Ovary (tissue), 9 donors: ENCODE measurements around the gene BCS1L. TPM values are rescaled to one million over a fixed set of nuclear protein-coding genes. Genes with fewer than 3 reads are reported as not detected.

Experiments
- DNase-seq, 5 donors: peaks; one replicate each; pipeline ENCODE4 v3.0.0-alpha.2; 2019 to 2020
- H3K27ac ChIP-seq, 2 donors: fragments of 200-600 bp; one replicate each; pipeline versions ENCODE4 v1.5.1 to v1.8.0; 2019 to 2022
- H3K27me3 ChIP-seq: fragments of 200-600 bp; one replicate; pipeline ENCODE4 v1.8.0; 2022
- H3K36me3 ChIP-seq: fragments of 200-600 bp; sonication (generic); one replicate; pipeline ENCODE4 v1.5.1; 2019
- H3K4me1 ChIP-seq: one replicate; pipeline ENCODE4 v1.8.1; 2013; ENCODE audit warnings: mild to moderate bottlenecking, moderate library complexity; ENCODE audit not compliant: insufficient read depth
- H3K4me3 ChIP-seq: fragments of 200-600 bp; sonication (generic); one replicate; pipeline ENCODE4 v1.5.1; 2017
- H3K9me3 ChIP-seq, 2 donors: fragments of 200-600 bp in 1 of 2; sonication (generic) in 1 of 2; one replicate each; pipeline versions ENCODE4 v1.5.1 to v1.8.1; 2013 to 2019; ENCODE audit warnings: mild to moderate bottlenecking in 1 of 2, moderate library complexity in 1 of 2
- CTCF ChIP-seq, 3 donors: fragments of 450-650 bp in 2 of 3; fragments of 200-600 bp in 1 of 3; IDR thresholded peaks; one replicate each; pipeline versions ENCODE4 v1.5.1 to v1.8.0; 2016 to 2022; ENCODE audit warnings: antibody characterized with exemption in 3 of 3, mild to moderate bottlenecking in 1 of 3
- EP300 ChIP-seq: sonication (generic); formaldehyde crosslinking; IDR thresholded peaks from one replicate; pipeline ENCODE4 v1.6.1; 2017; ENCODE audit warnings: antibody characterized with exemption
- POLR2A ChIP-seq: fragments of 450-650 bp; IDR thresholded peaks from one replicate; pipeline ENCODE4 v1.6.1; 2017; ENCODE audit warnings: antibody characterized with exemption, mild to moderate bottlenecking, moderate library complexity
- WGBS, 3 donors: extraction: QIAGEN DNeasy Blood & Tissue Kit in 1 of 3; methylation state at CpG; one replicate each; pipeline versions ENCODE4 v1.1.5 to v1.1.7; 2013 to 2017; 5-methylcytosine and 5-hydroxymethylcytosine counted together
- intact Hi-C, 4 donors: fragments of 100-400 bp; cut with DNase I; formaldehyde crosslinking; loops; one replicate each; pipeline versions ENCODE4 v1.11.0 to v1.15.1; 2022 to 2023
- polyA plus RNA-seq, 2 donors: library from polyadenylated mRNA; stranded (reverse); fragments of 200-250 nt in 1 of 2; fragments of 350-450 nt in 1 of 2; fragmentation: Illumina TruSeq in 1 of 2; extraction: RNeasy Lipid Tissue Mini Kit (QIAGEN cat#74804) in 1 of 2; gene quantifications; one replicate each; pipeline ENCODE4 v1.2.3, GENCODE V29; 2013 to 2014
- total RNA-seq, 7 donors: library from RNA; depleted of rRNA in 2 of 7; stranded (reverse); fragments of >200 nt in 2 of 7; fragmentation: NEBNext Ultra II Directional in 3 of 7; extraction: Animal tissue kit (Norgen Biotek cat#: 25700) in 3 of 7; gene quantifications; one replicate each; pipeline versions ENCODE4 v1.1.0 to v1.2.4, GENCODE V29; 2016 to 2023
- donor health status: DM: no; HTN: no; CAD: no; lungs with moderate emphysema.
- donor health status: DM: no; HTN: no; CAD: no.
- donor health status: Bipolar disorder and iron deficiency.
- donor health status: DM: yes; HTN: yes; CAD: no.
- donor health status: DM: no; HTN: no; CAD: no.
- donor health status: DM: yes; HTN: yes; CAD: no.

BCS1L gene
- total and polyA plus RNA-seq, 9 donors = 14.7 to 45.2 (median 34.4) TPM

- H3K9me3 ChIP-seq = no peaks in the 10 kb centered on the region
- H3K36me3 ChIP-seq = no peaks in the 10 kb centered on the region
- peaks cover 7% of the 10 kb centered on the region for H3K4me1 ChIP-seq
- DNase-seq = no peak
- no peaks in the 10 kb centered on the region for H3K27me3 ChIP-seq
- TF ChIP-seq POLR2A (no peak), CTCF (IDR thresholded peaks at IDR 0.05) (no peak), EP300 (no peak)
- intact Hi-C loops = loop anchor here in 1 of 4 donors (10.0 kb wide), 2 partner anchors 251 to 381 kb away; partner anchors contain the start of genes AAMP and PNKD
- H3K27ac ChIP-seq = no peak overlapping the region
- H3K4me3 ChIP-seq = no peak overlapping the region
- 88 to 93% (median 92%) methylated on average over 2 of the region's 2 CpGs for WGBS, 3 donors
Measured at GRCh38 chr2:218655751-218656150, 3.7 kb upstream of the BCS1L start.

- no peak overlapping the region for H3K27ac ChIP-seq
- peaks cover 7% of the 10 kb centered on the region for H3K4me1 ChIP-seq
- intact Hi-C loops = loop anchor here in 1 of 4 donors (10.0 kb wide), 2 partner anchors 254 to 384 kb away; partner anchors contain the start of genes AAMP and PNKD
- 1 to 2% (median 1%) methylated on average over 27 of the region's 27 CpGs for WGBS, 3 donors
- TF ChIP-seq EP300 (no peak), CTCF (IDR thresholded peaks at IDR 0.05) (no peak), POLR2A (no peak)
- no peaks in the 10 kb centered on the region for H3K27me3 ChIP-seq
- no peak for DNase-seq
- H3K4me3 ChIP-seq = peak overlapping the region; percentile 97
- no peaks in the 10 kb centered on the region for H3K9me3 ChIP-seq
- H3K36me3 ChIP-seq = no peaks in the 10 kb centered on the region
Measured at GRCh38 chr2:218658671-218659257, 719 bp upstream of the BCS1L start.

- H3K27ac ChIP-seq = no peak overlapping the region
- intact Hi-C loops = loop anchor here in 1 of 4 donors (10.0 kb wide), 2 partner anchors 255 to 385 kb away; partner anchors contain the start of genes AAMP and PNKD
Measured at GRCh38 chr2:218659988-218660358, 490 bp downstream of the BCS1L start.

GRCh38 chr2:218662377-218662776 lies 2.9 kb downstream of the BCS1L start:
- peaks cover 7% of the 10 kb centered on the region for H3K4me1 ChIP-seq
- no peaks in the 10 kb centered on the region for H3K27me3 ChIP-seq
- TF ChIP-seq POLR2A = no peak
- no peak for TF ChIP-seq EP300
- TF ChIP-seq CTCF (IDR thresholded peaks at IDR 0.05) = no peak
- H3K4me3 ChIP-seq = no peak overlapping the region
- H3K9me3 ChIP-seq = no peaks in the 10 kb centered on the region
- no peak overlapping the region for H3K27ac ChIP-seq
- H3K36me3 ChIP-seq = no peaks in the 10 kb centered on the region
- WGBS, 3 donors = 78 to 81% (median 80%) methylated on average over 7 of the region's 7 CpGs
- DNase-seq = no peak
- intact Hi-C loops = no loop called here

More at GRCh38 chr2:218659988-218660358, 490 bp downstream of the BCS1L start:
- Histone ChIP-seq H3K27me3 (no peaks in the 10 kb centered on the region), H3K4me1 (peaks cover 7% of the 10 kb centered on the region), H3K36me3 (no peaks in the 10 kb centered on the region), H3K4me3 (peak overlapping the region; percentile 97), H3K9me3 (no peaks in the 10 kb centered on the region)
- no peak for DNase-seq
- no peak for TF ChIP-seq EP300
- TF ChIP-seq POLR2A = no peak
- no peak for TF ChIP-seq CTCF (IDR thresholded peaks at IDR 0.05)
- 9 to 15% (median 13%) methylated on average over 8 of the region's 8 CpGs for WGBS, 3 donors
